T47D (cell line): ENCODE data around the gene SYT9.
"Not testable (repeated sequence)": the region's sequence is repeated elsewhere in the genome, so short reads cannot be mapped to it uniquely, and the experiment has no call there.

Experiments
- DNase-seq, 2 experiments: peaks; one replicate each; pipeline versions ENCODE4 v3.0.0 to v3.0.0-alpha.2; 2011 to 2012; ENCODE audit warnings: low read depth in 1 of 2, low spot score in 1 of 2
- JUND ChIP-seq: IDR thresholded peaks from 2 replicates; pipeline ENCODE4 v1.6.1; 2012; ENCODE audit warnings: low read depth
- in situ Hi-C: cut with HindIII; loops from 2 replicates; pipeline ENCODE4 v1.10.0; 2016; ENCODE audit warnings: low sequenced_read_pairs, low pct_unique_long_range_greater_than_20kb

SYT9 gene

DNA sequence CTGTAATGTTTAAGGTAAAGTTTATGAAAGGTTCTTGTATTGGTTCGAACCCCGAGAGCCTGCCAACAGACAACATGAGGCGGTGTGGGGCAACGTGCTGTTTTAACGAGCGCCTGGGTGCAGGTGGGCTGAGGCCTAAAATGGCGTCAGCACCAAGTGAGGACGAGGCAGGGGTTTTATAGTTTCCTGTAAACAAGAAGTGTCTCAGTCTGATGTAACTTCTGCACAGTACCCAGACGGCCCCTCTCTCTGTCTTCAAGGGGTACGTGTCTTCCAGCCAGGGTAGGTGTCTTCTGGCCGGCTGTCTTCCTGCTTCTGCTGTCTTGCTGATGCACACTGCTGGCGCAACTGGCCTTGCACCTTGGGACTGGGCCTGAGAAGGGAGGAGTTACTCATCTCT is 264.8 kb downstream of the SYT9 start:
- in situ Hi-C loops = no loop called here
- DNase-seq = no peak
- no peak for TF ChIP-seq JUND

DNA sequence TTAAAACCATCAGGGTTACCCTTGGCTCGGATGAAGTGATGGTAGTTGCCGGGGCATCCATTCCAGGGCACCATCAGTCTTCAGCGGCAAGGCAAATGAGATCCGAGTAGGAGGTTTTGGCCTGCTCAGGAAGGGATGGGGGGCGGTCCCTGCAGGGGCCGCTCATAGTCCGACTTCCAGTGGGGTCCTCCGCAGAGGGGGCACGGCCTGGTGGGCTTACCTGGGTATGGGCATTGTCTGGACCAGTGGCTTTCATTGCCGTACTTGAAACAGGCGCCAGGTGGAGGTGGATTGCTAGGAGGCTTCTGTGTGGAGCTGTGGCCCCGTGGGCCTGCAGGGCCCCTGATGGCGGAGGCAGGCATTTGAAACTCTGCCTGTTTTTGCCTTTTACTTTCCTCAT is 266.0 kb downstream of the SYT9 start:
- in situ Hi-C loops, DNase-seq: not testable (repeated sequence)
